ENCODE measurements around the gene FBXL22. TPM values are rescaled to one million over a fixed set of nuclear protein-coding genes. Genes with fewer than 3 reads are reported as not detected.
"Not testable (repeated sequence)": the region's sequence is repeated elsewhere in the genome, so short reads cannot be mapped to it uniquely, and the experiment has no call there.

FBXL22 gene
- total RNA-seq, 1 donor from 2014 or later, result 0.34 TPM

- H3K27me3 ChIP-seq (ENCODE audit: insufficient read depth, low read length), result no peaks in the 10 kb centered on the region
- Mint-ChIP-seq H3K27ac (ENCODE audit: unreplicated experiment) (no peak overlapping the region), H3K27me3 (ENCODE audit: low read depth, unreplicated experiment) (no peaks in the 10 kb centered on the region), H3K9me3 (ENCODE audit: unreplicated experiment) (no peaks in the 10 kb centered on the region), H3K4me3 (ENCODE audit: unreplicated experiment) (no peak overlapping the region), H3K4me1 (ENCODE audit: low read depth, unreplicated experiment) (peaks cover 12% of the 10 kb centered on the region), H3K36me3 (ENCODE audit: low read depth, unreplicated experiment) (peaks cover 28% of the 10 kb centered on the region)
- H3K9ac ChIP-seq (ENCODE audit: low read length), result peak overlapping the region; percentile 11
- no peaks in the 10 kb centered on the region for H3K9me3 ChIP-seq (ENCODE audit: insufficient read depth, low read depth, low read length)
- DNase-seq (ENCODE audit: low read depth) (no peak), FAIRE-seq (no peak)
- H3K4me2 ChIP-seq (ENCODE audit: low read length), result no peak overlapping the region
- no peak overlapping the region for H3K27ac ChIP-seq (ENCODE audit: low read depth, low read length)
- TF ChIP-seq CTCF (IDR thresholded peaks at IDR 0.05; ENCODE audit: insufficient read depth, low read depth, low read length) (no peak), EZH2 (IDR thresholded peaks at IDR 0.05; ENCODE audit: insufficient read depth, low read length) (no peak)
- no peaks in the 10 kb centered on the region for H3K79me2 ChIP-seq (ENCODE audit: insufficient read depth, low read length)
- no peak overlapping the region for H2AFZ ChIP-seq (ENCODE audit: low read depth, low read length)
- H3K4me1 ChIP-seq (ENCODE audit: insufficient read depth, low read length), result peaks cover 12% of the 10 kb centered on the region
- peaks cover 17% of the 10 kb centered on the region for H3K36me3 ChIP-seq (ENCODE audit: insufficient read depth, low read length)
- H4K20me1 ChIP-seq (ENCODE audit: insufficient read depth, low read length), result no peaks in the 10 kb centered on the region
- no peak overlapping the region for H3K4me3 ChIP-seq (ENCODE audit: insufficient read depth, low read depth, low read length)
Measured at GRCh38 chr15:63611177-63611576, 14.0 kb downstream of the FBXL22 start.

- FAIRE-seq, result no peak
- DNase-seq (ENCODE audit: low read depth), result no peak
- H3K9me3 ChIP-seq (ENCODE audit: insufficient read depth, low read depth, low read length), result no peaks in the 10 kb centered on the region
- Mint-ChIP-seq H3K4me3 (ENCODE audit: unreplicated experiment) (no peak overlapping the region), H3K36me3 (ENCODE audit: low read depth, unreplicated experiment) (peaks cover 24% of the 10 kb centered on the region), H3K9me3 (ENCODE audit: unreplicated experiment) (no peaks in the 10 kb centered on the region), H3K4me1 (ENCODE audit: low read depth, unreplicated experiment) (peaks cover 14% of the 10 kb centered on the region), H3K27ac (ENCODE audit: unreplicated experiment) (no peak overlapping the region), H3K27me3 (ENCODE audit: low read depth, unreplicated experiment) (no peaks in the 10 kb centered on the region)
- H3K27ac ChIP-seq (ENCODE audit: low read depth, low read length), result no peak overlapping the region
- TF ChIP-seq EZH2 (IDR thresholded peaks at IDR 0.05; ENCODE audit: insufficient read depth, low read length), result no peak
- TF ChIP-seq CTCF (IDR thresholded peaks at IDR 0.05; ENCODE audit: insufficient read depth, low read depth, low read length), result no peak
- no peaks in the 10 kb centered on the region for H3K27me3 ChIP-seq (ENCODE audit: insufficient read depth, low read length)
- no peaks in the 10 kb centered on the region for H4K20me1 ChIP-seq (ENCODE audit: insufficient read depth, low read length)
- no peak overlapping the region for H3K9ac ChIP-seq (ENCODE audit: low read length)
- H3K79me2 ChIP-seq (ENCODE audit: insufficient read depth, low read length), result no peaks in the 10 kb centered on the region
- peaks cover 13% of the 10 kb centered on the region for H3K4me1 ChIP-seq (ENCODE audit: insufficient read depth, low read length)
- H3K36me3 ChIP-seq (ENCODE audit: insufficient read depth, low read length), result peaks cover 17% of the 10 kb centered on the region
- no peak overlapping the region for H3K4me2 ChIP-seq (ENCODE audit: low read length)
- H2AFZ ChIP-seq (ENCODE audit: low read depth, low read length), result no peak overlapping the region
- H3K4me3 ChIP-seq (ENCODE audit: insufficient read depth, low read depth, low read length), result no peak overlapping the region
Measured at GRCh38 chr15:63612300-63612699, 15.1 kb downstream of the FBXL22 start.

- Histone ChIP-seq H3K79me2 (ENCODE audit: insufficient read depth, low read length) (no peaks in the 10 kb centered on the region), H3K27ac (ENCODE audit: low read depth, low read length) (no peak overlapping the region), H3K4me1 (ENCODE audit: insufficient read depth, low read length) (peaks cover 5% of the 10 kb centered on the region), H3K4me2 (ENCODE audit: low read length) (no peak overlapping the region), H2AFZ (ENCODE audit: low read depth, low read length) (no peak overlapping the region), H3K9me3 (ENCODE audit: insufficient read depth, low read depth, low read length) (no peaks in the 10 kb centered on the region), H4K20me1 (ENCODE audit: insufficient read depth, low read length) (no peaks in the 10 kb centered on the region), H3K36me3 (ENCODE audit: insufficient read depth, low read length) (peaks cover 11% of the 10 kb centered on the region), H3K27me3 (ENCODE audit: insufficient read depth, low read length) (no peaks in the 10 kb centered on the region), H3K9ac (ENCODE audit: low read length) (no peak overlapping the region), H3K4me3 (ENCODE audit: insufficient read depth, low read depth, low read length) (no peak overlapping the region)
- H3K27me3 Mint-ChIP-seq (ENCODE audit: low read depth, unreplicated experiment), result no peaks in the 10 kb centered on the region
- DNase-seq (ENCODE audit: low read depth), result no peak
- H3K9me3 Mint-ChIP-seq (ENCODE audit: unreplicated experiment), result peaks cover 2% of the 10 kb centered on the region
- H3K36me3 Mint-ChIP-seq (ENCODE audit: low read depth, unreplicated experiment), result peaks cover 27% of the 10 kb centered on the region
- H3K4me1 Mint-ChIP-seq (ENCODE audit: low read depth, unreplicated experiment), result peaks cover 10% of the 10 kb centered on the region
- no peak overlapping the region for H3K4me3 Mint-ChIP-seq (ENCODE audit: unreplicated experiment)
- TF ChIP-seq EZH2 (IDR thresholded peaks at IDR 0.05; ENCODE audit: insufficient read depth, low read length) (no peak), CTCF (IDR thresholded peaks at IDR 0.05; ENCODE audit: insufficient read depth, low read depth, low read length) (no peak)
- no peak overlapping the region for H3K27ac Mint-ChIP-seq (ENCODE audit: unreplicated experiment)
- FAIRE-seq, result peak; percentile 29
Measured at GRCh38 chr15:63615935-63616334, 18.7 kb downstream of the FBXL22 start.

GRCh38 chr15:63617147-63617546, 20.0 kb downstream of the FBXL22 start:
- not testable (repeated sequence) for H3K36me3 ChIP-seq (ENCODE audit: insufficient read depth, low read length); H3K4me2 ChIP-seq (ENCODE audit: low read length); H2AFZ ChIP-seq (ENCODE audit: low read depth, low read length); H4K20me1 ChIP-seq (ENCODE audit: insufficient read depth, low read length); DNase-seq (ENCODE audit: low read depth); H3K27ac Mint-ChIP-seq (ENCODE audit: unreplicated experiment); H3K4me1 ChIP-seq (ENCODE audit: insufficient read depth, low read length); H3K27me3 ChIP-seq (ENCODE audit: insufficient read depth, low read length); H3K27ac ChIP-seq (ENCODE audit: low read depth, low read length); H3K79me2 ChIP-seq (ENCODE audit: insufficient read depth, low read length); H3K9me3 ChIP-seq (ENCODE audit: insufficient read depth, low read depth, low read length); H3K4me3 ChIP-seq (ENCODE audit: insufficient read depth, low read depth, low read length); H3K4me3 Mint-ChIP-seq (ENCODE audit: unreplicated experiment); FAIRE-seq; H3K4me1 Mint-ChIP-seq (ENCODE audit: low read depth, unreplicated experiment); H3K9me3 Mint-ChIP-seq (ENCODE audit: unreplicated experiment); H3K27me3 Mint-ChIP-seq (ENCODE audit: low read depth, unreplicated experiment); H3K9ac ChIP-seq (ENCODE audit: low read length)
- H3K36me3 Mint-ChIP-seq (ENCODE audit: low read depth, unreplicated experiment), result peaks cover 31% of the 10 kb centered on the region

Measured in astrocyte (in vitro differentiated cells and primary cell).